Spinal cord (tissue), 10 donors: ENCODE results near the gene CDC42BPA. TPM values are rescaled to one million over a fixed set of nuclear protein-coding genes. Genes with fewer than 3 reads are reported as not detected.
A peak's percentile ranks its signal among the peaks of the same experiment; 100 is the strongest.

ENCODE experiments used
- DNase-seq, 6 donors: peaks; one replicate each; pipeline versions ENCODE4 v3.0.0 to v3.0.0-alpha.2; 2013 to 2015; ENCODE audit warnings: low spot score in 6 of 6, low read depth in 4 of 6
- H3K27ac ChIP-seq: one replicate; pipeline ENCODE4 v1.5.1; 2013; ENCODE audit warnings: low read depth, low read length, control low read depth
- H3K27me3 ChIP-seq: one replicate; pipeline ENCODE4 v1.6.1; 2013; ENCODE audit warnings: low read length; ENCODE audit not compliant: control insufficient read depth, insufficient read depth
- H3K36me3 ChIP-seq: one replicate; pipeline ENCODE4 v1.6.1; 2013; ENCODE audit warnings: low read length; ENCODE audit not compliant: control insufficient read depth, insufficient read depth
- H3K4me1 ChIP-seq: one replicate; pipeline ENCODE4 v1.6.1; 2013; ENCODE audit warnings: low read length; ENCODE audit not compliant: control insufficient read depth, insufficient read depth
- H3K4me3 ChIP-seq: one replicate; pipeline ENCODE4 v1.5.1; 2013; ENCODE audit warnings: low read depth, low read length, control low read depth
- H3K9me3 ChIP-seq: one replicate; pipeline ENCODE4 v1.6.1; 2013; ENCODE audit warnings: low read length; ENCODE audit not compliant: control insufficient read depth, insufficient read depth
- WGBS: methylation state at CpG from one replicate; pipeline ENCODE4 v1.1.5; 2013; ENCODE audit warnings: missing lambda C conversion rate; ENCODE audit not compliant: insufficient coverage; 5-methylcytosine and 5-hydroxymethylcytosine counted together
- polyA plus RNA-seq, 2 donors: library from polyadenylated mRNA; unstranded; fragments of 120-200 nt; gene quantifications; one replicate each; pipeline ENCODE4 v1.2.1, GENCODE V29; 2013; ENCODE audit not compliant: insufficient read length in 2 of 2
- total RNA-seq, 2 donors: library from RNA; depleted of rRNA in 1 of 2; stranded (reverse); fragments of 120-200 nt in 1 of 2; fragments of >200 nt in 1 of 2; gene quantifications; one replicate each; pipeline versions ENCODE4 v1.2.3 to v1.2.4, GENCODE V29; 2013 to 2014
- donor health status: healthy.

Gene CDC42BPA
- total and polyA plus RNA-seq, 4 donors, result 44.5 to 129 (median 55.0) TPM

- H3K27ac ChIP-seq, result no peak overlapping the region
- H3K4me1 ChIP-seq, result peaks cover 11% of the 10 kb centered on the region
- H3K4me3 ChIP-seq, result no peak overlapping the region
- no peaks in the 10 kb centered on the region for H3K27me3 ChIP-seq
- H3K9me3 ChIP-seq, result no peaks in the 10 kb centered on the region
- DNase-seq, result no peak
- WGBS, result no CpG with 5 or more reads among the region's 3 CpGs
- no peaks in the 10 kb centered on the region for H3K36me3 ChIP-seq
These were observed 368.9 kb downstream of the CDC42BPA start for GRCh38 chr1:226949401-226949800.

- no peak overlapping the region for H3K4me3 ChIP-seq
- no peaks in the 10 kb centered on the region for H3K9me3 ChIP-seq
- H3K36me3 ChIP-seq, result no peaks in the 10 kb centered on the region
- 83% methylated on average over 3 of the region's 15 CpGs for WGBS
- H3K4me1 ChIP-seq, result peaks cover 11% of the 10 kb centered on the region
- no peaks in the 10 kb centered on the region for H3K27me3 ChIP-seq
- no peak overlapping the region for H3K27ac ChIP-seq
- DNase-seq, result no peak
These were observed 369.3 kb downstream of the CDC42BPA start for GRCh38 chr1:226948996-226949395.

GRCh38 chr1:226948480-226948879 is 369.8 kb downstream of the CDC42BPA start:
- DNase-seq, result no peak
- no peak overlapping the region for H3K27ac ChIP-seq
- no peaks in the 10 kb centered on the region for H3K36me3 ChIP-seq
- H3K27me3 ChIP-seq, result no peaks in the 10 kb centered on the region
- H3K4me3 ChIP-seq, result no peak overlapping the region
- WGBS, result 95% methylated on average over 3 of the region's 6 CpGs
- no peaks in the 10 kb centered on the region for H3K9me3 ChIP-seq
- H3K4me1 ChIP-seq, result peaks cover 11% of the 10 kb centered on the region

DNA sequence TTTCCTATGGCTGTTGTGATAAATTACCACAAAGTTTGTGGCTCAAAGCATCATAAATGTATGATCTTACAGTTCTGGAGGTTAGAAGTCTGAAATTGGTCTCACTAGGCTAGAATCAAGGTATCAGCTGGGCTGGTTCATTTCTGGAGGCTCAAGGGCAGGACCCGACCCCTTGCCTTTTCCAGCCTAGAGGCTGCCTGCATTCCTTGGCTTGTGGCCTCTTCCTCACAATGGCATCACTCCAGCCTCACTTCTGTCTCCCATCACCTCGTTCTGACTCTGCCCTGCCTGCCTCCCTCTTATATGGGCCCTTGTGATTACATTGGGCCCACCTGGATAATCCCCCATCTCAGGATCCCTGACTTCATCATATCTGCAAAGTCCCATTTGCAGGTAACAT is 370.2 kb downstream of the CDC42BPA start:
- Histone ChIP-seq H3K4me1 (peaks cover 11% of the 10 kb centered on the region), H3K27me3 (no peaks in the 10 kb centered on the region), H3K36me3 (no peaks in the 10 kb centered on the region), H3K4me3 (no peak overlapping the region), H3K9me3 (no peaks in the 10 kb centered on the region), H3K27ac (no peak overlapping the region)
- no peak for DNase-seq
- 88% methylated on average over 2 of the region's 2 CpGs for WGBS

GRCh38 chr1:226946841-226947240 is 371.5 kb downstream of the CDC42BPA start:
- Histone ChIP-seq H3K4me1 (peaks cover 11% of the 10 kb centered on the region), H3K36me3 (no peaks in the 10 kb centered on the region)

DNA sequence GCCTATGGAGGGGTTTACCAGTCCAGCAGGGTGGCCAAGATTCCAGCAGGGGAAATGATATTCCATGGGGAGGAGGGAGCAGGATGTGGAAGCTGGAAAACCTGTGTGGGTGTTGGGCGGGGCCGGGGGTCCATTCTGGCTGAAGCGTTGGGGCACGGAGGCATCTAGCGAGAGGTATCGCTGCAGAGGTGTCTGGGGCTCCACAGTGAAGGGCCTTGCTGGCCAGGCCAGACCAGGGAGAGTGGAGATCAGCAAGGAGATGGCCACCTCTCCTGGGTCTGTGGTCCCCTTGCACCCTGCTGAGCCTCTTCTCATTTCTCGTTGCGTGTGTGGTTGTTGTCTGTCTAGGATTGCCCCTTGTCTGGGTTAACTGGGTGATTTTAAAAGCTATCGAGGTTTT is 372.0 kb downstream of the CDC42BPA start:
- 86% methylated on average over 8 of the region's 9 CpGs for WGBS
- H3K36me3 ChIP-seq, result no peaks in the 10 kb centered on the region
- no peak overlapping the region for H3K4me3 ChIP-seq
- no peak overlapping the region for H3K27ac ChIP-seq
- H3K4me1 ChIP-seq, result peaks cover 13% of the 10 kb centered on the region
- H3K27me3 ChIP-seq, result no peaks in the 10 kb centered on the region
- no peaks in the 10 kb centered on the region for H3K9me3 ChIP-seq
- DNase-seq, result no peak

More at GRCh38 chr1:226946841-226947240, 371.5 kb downstream of the CDC42BPA start:
- Histone ChIP-seq H3K4me3 (no peak overlapping the region), H3K27me3 (no peaks in the 10 kb centered on the region), H3K27ac (no peak overlapping the region), H3K9me3 (no peaks in the 10 kb centered on the region)
- 86% methylated on average over 2 of the region's 3 CpGs for WGBS
- DNase-seq, result no peak

- Histone ChIP-seq H3K4me1 (peaks cover 17% of the 10 kb centered on the region), H3K4me3 (no peak overlapping the region)
These were observed 372.4 kb downstream of the CDC42BPA start for GRCh38 chr1:226945858-226946245.

GRCh38 chr1:226945106-226945857 is 373.0 kb downstream of the CDC42BPA start:
- Histone ChIP-seq H3K4me1 (peaks cover 23% of the 10 kb centered on the region), H3K27ac (no peak overlapping the region)
- WGBS, result 45% methylated on average over 19 of the region's 19 CpGs

More at GRCh38 chr1:226945858-226946245, 372.4 kb downstream of the CDC42BPA start:
- H3K27me3 ChIP-seq, result no peaks in the 10 kb centered on the region
- H3K27ac ChIP-seq, result no peak overlapping the region
- DNase-seq, result no peak
- no peaks in the 10 kb centered on the region for H3K36me3 ChIP-seq
- no peaks in the 10 kb centered on the region for H3K9me3 ChIP-seq
- 81% methylated on average over 8 of the region's 8 CpGs for WGBS

GRCh38 chr1:226943927-226944326 is 374.4 kb downstream of the CDC42BPA start:
- Histone ChIP-seq H3K4me1 (peaks cover 30% of the 10 kb centered on the region), H3K27me3 (no peaks in the 10 kb centered on the region), H3K27ac (no peak overlapping the region), H3K36me3 (no peaks in the 10 kb centered on the region), H3K9me3 (no peaks in the 10 kb centered on the region), H3K4me3 (no peak overlapping the region)
- DNase-seq, result no peak
- WGBS, result 67% methylated on average over 2 of the region's 2 CpGs

More at GRCh38 chr1:226945106-226945857, 373.0 kb downstream of the CDC42BPA start:
- no peaks in the 10 kb centered on the region for H3K36me3 ChIP-seq
- DNase-seq, result peak in 1 of 6 donors; percentile 35
- no peaks in the 10 kb centered on the region for H3K9me3 ChIP-seq
- no peaks in the 10 kb centered on the region for H3K27me3 ChIP-seq
- H3K4me3 ChIP-seq, result no peak overlapping the region

- H3K27me3 ChIP-seq, result no peaks in the 10 kb centered on the region
- H3K4me1 ChIP-seq, result peaks cover 30% of the 10 kb centered on the region
- H3K9me3 ChIP-seq, result no peaks in the 10 kb centered on the region
- DNase-seq, result no peak
- 58% methylated on average over 5 of the region's 5 CpGs for WGBS
- H3K36me3 ChIP-seq, result no peaks in the 10 kb centered on the region
- no peak overlapping the region for H3K27ac ChIP-seq
- H3K4me3 ChIP-seq, result no peak overlapping the region
These were observed 375.1 kb downstream of the CDC42BPA start for GRCh38 chr1:226943156-226943555.
